NCI-H2196 treated with DMSO at 0.1 percent for 48 hours (cell line): ENCODE measurements around the gene PAPOLB.

Source experiments
- DNase-seq: peaks from one replicate; lab custom pipeline; 2025; ENCODE audit not compliant: unreplicated experiment; lab: John Stamatoyannopoulos, UW

Gene PAPOLB

GRCh38 chr7:4878336-4879335, 16.8 kb upstream of the PAPOLB start:
- no peak for DNase-seq

- no peak for DNase-seq
Observed at GRCh38 chr7:4876586-4876985, 14.8 kb upstream of the PAPOLB start.

- no peak for DNase-seq
Observed at GRCh38 chr7:4875391-4875790, 13.6 kb upstream of the PAPOLB start.

GRCh38 chr7:4873071-4873944, 11.5 kb upstream of the PAPOLB start:
- no peak for DNase-seq

- DNase-seq = no peak
Observed at GRCh38 chr7:4871930-4872675, 10.3 kb upstream of the PAPOLB start.

GRCh38 chr7:4871056-4871680, 9.3 kb upstream of the PAPOLB start:
- no peak for DNase-seq

GRCh38 chr7:4868493-4868892, 6.7 kb upstream of the PAPOLB start:
- DNase-seq = no peak

GRCh38 chr7:4866528-4867496, 5.0 kb upstream of the PAPOLB start:
- no peak for DNase-seq

- no peak for DNase-seq
Observed at GRCh38 chr7:4862156-4862555, 326 bp upstream of the PAPOLB start.

GRCh38 chr7:4861227-4861626, 603 bp downstream of the PAPOLB start:
- no peak for DNase-seq

- DNase-seq = no peak
Observed at GRCh38 chr7:4857189-4857588, 4.6 kb downstream of the PAPOLB start.

- no peak for DNase-seq
Observed at GRCh38 chr7:4856336-4857057, 5.3 kb downstream of the PAPOLB start.

GRCh38 chr7:4854916-4855315, 6.9 kb downstream of the PAPOLB start:
- DNase-seq = no peak

- no peak for DNase-seq
Observed at GRCh38 chr7:4851459-4852422, 10.1 kb downstream of the PAPOLB start.

GRCh38 chr7:4850262-4850795, 11.5 kb downstream of the PAPOLB start:
- DNase-seq = no peak

- DNase-seq = peak; percentile 4
Observed at GRCh38 chr7:4849390-4849789, 12.4 kb downstream of the PAPOLB start.

- DNase-seq = no peak
Observed at GRCh38 chr7:4845740-4846142, 16.1 kb downstream of the PAPOLB start.
